Measurements from ENCODE around the gene RGMA.

GRCh38 chr15:93067649-93068085 lies 21.3 kb downstream of the RGMA start:
- TF ChIP-seq CTCF (IDR thresholded peaks at IDR 0.05) (no peak), ZFX (IDR thresholded peaks at IDR 0.05; ENCODE audit: borderline replicate concordance) (no peak)
